Transverse colon (tissue), 4 donors: ENCODE data around the gene ALDH3A2.

Experiments
- CTCF ChIP-seq, 5 experiments: fragments of 200-600 bp in 3 of 5; fragments of 450-650 bp in 2 of 5; sonication (generic) in 3 of 5; IDR thresholded peaks; 1 replicate in 2 of 5; 2 replicates in 3 of 5; pipeline ENCODE4 v1.5.1; 2016 to 2017; ENCODE audit warnings: antibody characterized with exemption in 5 of 5, inconsistent platforms in 3 of 5, mild to moderate bottlenecking in 2 of 5, moderate library complexity in 1 of 5
- POLR2AphosphoS5 ChIP-seq, 3 donors: sonication (generic); formaldehyde crosslinking; IDR thresholded peaks; one replicate each; pipeline ENCODE4 v1.6.1; 2016; ENCODE audit warnings: antibody characterized with exemption in 3 of 3

- TF ChIP-seq CTCF (IDR thresholded peaks at IDR 0.05), result no peak
- no peak for TF ChIP-seq POLR2AphosphoS5 (IDR thresholded peaks at IDR 0.05)
Observed at GRCh38 chr17:19705771-19706770, 57.5 kb downstream of the ALDH3A2 start.
